ENCODE measurements around the gene METTL25.

METTL25 gene

DNA sequence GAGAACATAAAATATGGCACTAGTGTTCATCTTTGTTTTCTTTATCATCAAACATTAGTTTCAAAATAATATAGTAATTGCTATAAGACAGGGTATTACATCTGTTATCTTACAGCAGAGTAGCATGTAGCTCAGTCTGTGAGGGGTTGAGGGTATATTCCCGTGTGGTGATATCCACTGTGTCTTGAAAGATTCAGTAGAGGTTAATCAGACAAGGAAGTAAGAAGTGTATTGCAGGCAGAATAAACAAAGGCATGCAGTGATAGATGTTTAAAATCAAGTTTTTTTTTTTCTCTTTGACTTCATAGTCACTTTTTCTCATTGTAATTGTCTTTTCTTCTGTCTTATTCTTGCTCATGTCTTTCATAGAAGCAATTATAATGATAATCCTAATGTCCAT lies 48.3 kb downstream of the METTL25 start:
- DNase-seq (ENCODE audit: low read depth): no peak

GRCh38 chr12:82407481-82407880 lies 49.2 kb downstream of the METTL25 start:
- DNase-seq (ENCODE audit: low read depth): no peak

DNA sequence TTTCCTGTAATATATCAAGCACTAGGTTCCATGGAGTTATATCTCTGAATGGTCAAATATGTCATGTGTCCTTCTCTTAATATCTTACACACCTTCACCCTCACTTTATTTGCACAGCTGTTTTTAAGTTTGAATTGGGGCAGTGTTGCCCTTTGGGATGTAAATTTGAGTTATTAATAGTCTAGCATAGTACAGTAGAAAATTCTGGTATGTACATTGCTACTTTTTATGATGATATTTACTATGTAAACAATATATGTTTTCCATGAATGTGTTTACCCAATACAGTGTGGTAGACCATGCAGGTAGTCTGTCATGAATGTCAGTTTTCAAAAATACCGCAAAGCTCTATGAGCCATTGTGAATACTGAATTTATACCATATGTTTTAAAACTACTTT lies 50.5 kb downstream of the METTL25 start:
- DNase-seq (ENCODE audit: low read depth): no peak

DNA sequence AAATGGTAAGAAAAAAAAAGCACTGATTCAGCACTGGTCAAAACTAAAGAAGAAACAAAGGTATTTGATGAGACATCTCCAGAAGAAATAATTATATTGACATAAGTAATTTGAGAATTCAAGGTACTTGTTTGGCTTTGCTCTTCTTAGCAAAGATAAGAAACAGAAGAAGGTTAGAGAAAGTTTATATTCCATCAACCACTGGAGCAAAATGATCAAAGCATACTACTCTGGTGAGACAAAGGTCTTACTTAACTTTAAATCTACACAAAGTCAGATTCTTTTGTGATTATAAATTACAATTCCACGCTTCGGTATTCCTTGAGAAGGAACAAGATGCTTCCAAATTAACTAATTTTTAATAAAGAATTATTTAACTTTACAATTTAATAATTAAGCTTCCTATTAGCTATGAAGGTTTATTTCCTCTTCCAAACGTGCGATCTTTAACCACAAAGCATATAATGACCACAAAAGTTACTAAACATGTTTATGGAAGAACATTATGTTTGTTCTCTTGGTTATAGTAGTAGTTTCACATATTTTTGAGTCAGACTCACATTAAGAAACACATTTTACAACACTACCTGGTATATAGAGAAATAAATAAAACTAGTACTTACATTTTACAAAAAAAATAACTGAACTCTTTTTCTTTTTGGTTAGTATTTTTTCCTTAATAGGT lies 53.4 kb downstream of the METTL25 start:
- no peak for DNase-seq (ENCODE audit: low read depth)

DNA sequence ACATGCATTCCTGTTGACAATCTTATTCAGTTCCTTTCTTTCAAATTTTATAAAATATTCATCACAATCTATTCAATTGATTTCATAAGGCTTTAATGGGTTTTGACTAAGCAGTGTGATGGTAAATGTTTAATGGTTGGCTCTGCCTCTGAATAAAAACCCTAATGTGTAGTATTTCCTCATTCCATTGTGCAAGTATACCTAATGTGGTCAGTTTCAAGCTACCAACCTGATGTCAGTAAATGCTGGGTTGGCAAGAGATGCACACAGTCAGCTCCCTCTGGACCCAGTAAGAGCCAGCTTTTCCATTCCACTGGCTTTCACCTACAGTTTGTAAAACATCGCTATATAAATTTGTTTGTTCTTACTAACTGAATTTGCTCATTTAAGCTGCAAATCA lies 53.9 kb downstream of the METTL25 start:
- DNase-seq (ENCODE audit: low read depth): no peak

DNA sequence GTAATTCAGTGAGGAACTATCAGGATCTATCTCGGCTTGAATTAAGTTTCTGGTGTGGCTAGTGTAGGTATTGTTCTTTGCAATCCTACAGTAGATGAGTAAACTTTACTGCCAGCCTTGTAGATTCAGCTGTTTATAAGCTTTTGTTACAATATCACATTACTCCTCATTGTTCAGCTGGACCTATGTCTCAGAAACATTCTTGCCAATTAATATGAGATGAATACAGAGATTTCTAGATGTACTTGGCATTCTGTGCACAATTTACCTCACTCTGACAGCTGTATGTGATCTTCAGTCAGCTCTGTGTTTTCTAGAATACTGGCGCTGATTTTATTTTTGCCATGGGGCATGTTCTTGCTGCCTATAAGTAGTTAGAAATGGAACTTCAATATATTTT lies 55.7 kb downstream of the METTL25 start:
- DNase-seq (ENCODE audit: low read depth): no peak

GRCh38 chr12:82414926-82415325 lies 56.6 kb downstream of the METTL25 start:
- no peak for DNase-seq (ENCODE audit: low read depth)

GRCh38 chr12:82415402-82415801 lies 57.1 kb downstream of the METTL25 start:
- no peak for DNase-seq (ENCODE audit: low read depth)

GRCh38 chr12:82425241-82425640 lies 66.9 kb downstream of the METTL25 start:
- no peak for DNase-seq (ENCODE audit: low read depth)

- no peak for DNase-seq (ENCODE audit: low read depth)
These were observed 67.8 kb downstream of the METTL25 start for GRCh38 chr12:82426081-82426480.

DNA sequence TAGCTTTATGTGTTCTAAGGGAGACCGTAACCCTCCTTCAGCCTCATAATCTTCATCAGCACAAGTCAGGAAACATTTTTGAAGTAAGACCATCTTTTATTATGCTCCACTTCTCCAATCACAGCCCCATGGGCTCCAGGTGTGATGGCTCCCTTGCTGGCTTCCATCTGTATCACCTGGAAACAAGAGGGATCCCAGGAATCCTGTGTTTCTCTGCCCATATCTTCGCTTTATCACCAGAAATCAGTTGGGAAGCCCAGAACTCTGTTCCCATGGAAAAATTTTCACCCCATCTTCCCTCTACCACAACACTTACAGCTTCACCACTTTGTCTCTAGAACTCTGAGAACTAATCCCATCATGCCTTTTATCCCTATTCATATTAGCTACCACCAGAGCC lies 68.3 kb downstream of the METTL25 start:
- DNase-seq (ENCODE audit: low read depth): no peak

- no peak for DNase-seq (ENCODE audit: low read depth)
These were observed 72.3 kb downstream of the METTL25 start for GRCh38 chr12:82430541-82431145.

GRCh38 chr12:82434392-82434911 lies 76.1 kb downstream of the METTL25 start:
- no peak for DNase-seq (ENCODE audit: low read depth)

- no peak for DNase-seq (ENCODE audit: low read depth)
These were observed 78.0 kb downstream of the METTL25 start for GRCh38 chr12:82436354-82436753.

DNA sequence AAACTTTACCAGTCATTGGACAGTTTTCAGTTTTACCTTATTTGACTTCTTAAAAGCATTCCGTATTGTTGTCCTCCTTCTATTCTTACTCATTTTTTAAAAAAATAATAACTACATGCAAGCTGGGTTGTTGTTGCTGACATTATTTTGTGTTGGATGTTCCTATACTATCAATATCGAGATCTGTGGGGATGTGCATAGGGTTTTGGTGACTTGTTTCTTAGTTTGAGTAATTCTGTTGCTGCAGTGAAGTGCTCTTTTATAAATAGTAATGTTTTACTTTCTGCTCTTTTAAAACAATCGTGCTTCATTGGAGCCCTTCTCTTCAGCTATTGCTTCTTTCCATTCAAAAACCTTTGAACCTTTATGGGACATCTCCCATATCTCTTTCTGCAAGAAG lies 79.4 kb downstream of the METTL25 start:
- no peak for DNase-seq (ENCODE audit: low read depth)

DNA sequence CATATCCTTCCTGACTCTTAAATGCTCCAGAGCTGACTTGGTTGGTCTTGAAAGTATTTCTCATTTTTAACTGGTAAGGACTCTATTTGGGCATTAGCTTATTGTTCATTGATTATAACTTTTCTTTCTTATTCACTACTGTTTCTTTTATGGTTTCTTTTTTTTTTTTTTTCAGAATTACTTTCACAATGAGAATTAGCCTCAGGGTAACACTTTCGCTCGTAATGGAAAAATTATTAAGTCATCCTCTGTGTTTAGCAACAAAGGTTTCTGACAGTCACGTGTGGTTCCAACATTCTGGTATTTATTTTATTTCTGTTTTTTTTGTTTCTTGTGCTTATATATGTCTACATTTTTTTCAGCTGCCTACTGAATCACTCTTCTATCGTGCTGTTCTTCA lies 80.0 kb downstream of the METTL25 start:
- DNase-seq (ENCODE audit: low read depth): no peak

GRCh38 chr12:82440885-82441284 lies 82.6 kb downstream of the METTL25 start:
- DNase-seq (ENCODE audit: low read depth): no peak

GRCh38 chr12:82448911-82449578 lies 90.7 kb downstream of the METTL25 start:
- DNase-seq (ENCODE audit: low read depth): no peak

DNA sequence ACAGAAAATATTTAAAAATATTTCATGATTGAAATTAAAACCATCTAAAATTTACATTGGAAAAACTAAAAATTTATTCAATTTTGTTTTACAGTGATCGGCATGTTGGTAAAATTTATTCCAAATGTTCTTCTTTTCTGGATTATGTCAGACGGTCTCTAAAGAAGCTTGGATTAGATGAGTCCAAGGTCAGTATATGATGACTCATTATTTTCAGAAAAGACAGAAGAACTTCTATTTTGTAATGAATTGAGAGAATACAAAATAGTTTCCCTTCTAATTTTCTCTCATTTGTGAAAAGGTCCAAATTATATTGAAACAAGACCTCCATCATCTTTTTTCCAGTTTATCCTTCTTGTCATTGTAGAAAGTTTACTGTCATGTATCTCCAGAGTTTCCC lies 98.3 kb downstream of the METTL25 start:
- DNase-seq (ENCODE audit: low read depth): no peak

DNA sequence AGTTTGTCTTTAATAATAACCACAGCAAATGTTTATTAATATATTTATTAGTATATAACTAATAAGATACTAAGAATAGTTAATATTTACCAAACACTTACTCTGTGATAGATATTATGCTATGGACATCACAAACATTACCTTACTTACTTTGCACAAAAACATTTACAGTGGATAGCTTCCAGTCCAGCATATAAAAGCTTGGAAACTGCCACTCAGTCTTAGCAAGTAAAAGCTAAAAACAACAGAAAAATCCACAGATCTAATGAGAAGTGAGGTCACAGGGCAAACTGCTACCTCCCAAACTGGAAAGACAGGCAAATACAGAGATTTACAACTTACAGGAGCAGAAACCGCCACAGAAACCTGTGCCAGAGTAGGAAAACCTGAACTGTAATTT lies 99.8 kb downstream of the METTL25 start:
- DNase-seq (ENCODE audit: low read depth): no peak

DNA sequence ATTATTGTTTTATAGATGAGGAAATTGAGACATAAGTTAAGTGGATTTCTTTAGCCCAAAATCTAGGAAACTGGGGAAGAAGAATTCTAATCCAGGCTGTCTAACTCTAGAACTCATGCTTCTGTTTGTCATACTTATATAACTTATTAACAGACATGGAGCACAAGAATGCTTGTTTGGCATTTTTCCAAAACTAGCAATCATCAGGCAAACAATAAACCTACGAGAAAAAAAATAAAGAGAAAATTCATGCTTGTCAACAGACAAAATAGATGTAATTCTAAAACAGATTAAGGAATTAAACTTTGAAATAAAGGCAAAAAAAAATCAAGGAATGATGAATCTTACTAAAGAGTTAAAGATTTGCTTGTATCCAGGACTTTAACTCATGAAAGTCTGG lies 103.1 kb downstream of the METTL25 start:
- DNase-seq (ENCODE audit: low read depth): no peak

- no peak for DNase-seq (ENCODE audit: low read depth)
These were observed 103.5 kb downstream of the METTL25 start for GRCh38 chr12:82461836-82462235.

- no peak for DNase-seq (ENCODE audit: low read depth)
These were observed 110.2 kb downstream of the METTL25 start for GRCh38 chr12:82468563-82468962.

All from stimulated activated CD8-positive, alpha-beta memory T cell treated with anti-CD3 and anti-CD28 coated beads, Interleukin-4, amount 100 ng/mL, for 24 hours (primary cell).